OCI-LY1 (cell line): ENCODE results near the gene CBX4.

Source experiments
- CTCF ChIP-seq: fragments of 200-600 bp; sonication (generic), shearing (Covaris generic); IDR thresholded peaks from 2 replicates; pipeline ENCODE4 v1.5.1; 2017; ENCODE audit warnings: mild to moderate bottlenecking, antibody characterized with exemption, low read length, moderate library complexity, mixed read lengths
- EZH2 ChIP-seq: fragments of 200-600 bp; sonication (generic), shearing (Covaris generic); IDR thresholded peaks from 2 replicates; pipeline ENCODE4 v1.8.0; 2017; ENCODE audit warnings: borderline replicate concordance, mixed run types, mild to moderate bottlenecking, antibody characterized with exemption, low read length, moderate library complexity, mixed read lengths

GRCh38 chr17:79826204-79826680, 13.0 kb downstream of the CBX4 start:
- TF ChIP-seq CTCF (no peak), EZH2 (no peak)
